ENCODE measurements around the gene B4GALT1. TPM values are rescaled to one million over a fixed set of nuclear protein-coding genes. Genes with fewer than 3 reads are reported as not detected.

B4GALT1 gene
- total RNA-seq, 1 experiment from 2014 or later: 19.1 TPM

GRCh38 chr9:33178972-33179697 is 12.0 kb upstream of the B4GALT1 start:
- TF ChIP-seq ERG (CRISPR knock-in tag; IDR thresholded peaks at IDR 0.05) (no peak), FOXJ3 (CRISPR knock-in tag; IDR thresholded peaks at IDR 0.05; ENCODE audit: borderline replicate concordance) (no peak), ATF2 (CRISPR knock-in tag; IDR thresholded peaks at IDR 0.05; ENCODE audit: borderline replicate concordance, low read depth) (no peak), HMGXB4 (CRISPR knock-in tag; IDR thresholded peaks at IDR 0.05) (no peak), SP1 (CRISPR knock-in tag; conservative IDR thresholded peaks at IDR 0.05) (no peak), TCF7 (CRISPR knock-in tag; IDR thresholded peaks at IDR 0.05; ENCODE audit: low read depth) (no peak), ZSCAN18 (CRISPR knock-in tag; IDR thresholded peaks at IDR 0.05) (no peak), E2F5 (CRISPR knock-in tag; IDR thresholded peaks at IDR 0.05) (no peak), GRHL2 (CRISPR knock-in tag; IDR thresholded peaks at IDR 0.05; ENCODE audit: insufficient replicate concordance, severe bottlenecking) (no peak), NFATC4 (CRISPR knock-in tag; IDR thresholded peaks at IDR 0.05) (no peak), ZNF396 (CRISPR knock-in tag; IDR thresholded peaks at IDR 0.05; ENCODE audit: borderline replicate concordance) (no peak), USF2 (CRISPR knock-in tag; IDR thresholded peaks at IDR 0.05) (no peak), MLX (CRISPR knock-in tag; IDR thresholded peaks at IDR 0.05) (no peak), GTF2I (CRISPR knock-in tag; conservative IDR thresholded peaks at IDR 0.05) (no peak)
- Mint-ChIP-seq H3K4me3 (no peak overlapping the region), H3K4me1 (peaks cover under 1% of the 10 kb centered on the region; the same call in 1 of the 2 replicates), H3K9me3 (no peaks in the 10 kb centered on the region), H3K36me3 (no peaks in the 10 kb centered on the region), H3K27me3 (ENCODE audit: low read depth) (peaks cover 3% of the 10 kb centered on the region), H3K27ac (no peak overlapping the region)
- ATAC-seq (no peak), DNase-seq (ENCODE audit: low spot score) (no peak)
- ChIA-PET CTCF (interaction anchor here (0.8 kb wide), 1 partner anchor 9 kb away, joined by 3 read pairs; no protein-coding TSS in a partner anchor), POLR2A (no interaction called here)

- H3K4me1 Mint-ChIP-seq: no peaks in the 10 kb centered on the region
- no peak for DNase-seq (ENCODE audit: low spot score)
- ChIA-PET POLR2A (no interaction called here), CTCF (interaction anchor here (0.6 kb wide), 1 partner anchor 21 kb away, joined by 3 read pairs; no protein-coding TSS in a partner anchor)
- H3K27me3 Mint-ChIP-seq (ENCODE audit: low read depth): peaks cover 3% of the 10 kb centered on the region; the same call in 1 of the 2 replicates
- H3K27ac Mint-ChIP-seq: no peak overlapping the region
- no peak overlapping the region for H3K4me3 Mint-ChIP-seq
- ATAC-seq: no peak
- H3K9me3 Mint-ChIP-seq: no peaks in the 10 kb centered on the region
- no peaks in the 10 kb centered on the region for H3K36me3 Mint-ChIP-seq
- TF ChIP-seq E2F1 (CRISPR knock-in tag; IDR thresholded peaks at IDR 0.05) (no peak), ELF4 (CRISPR knock-in tag; IDR thresholded peaks at IDR 0.05; ENCODE audit: low read depth) (no peak), MXD4 (CRISPR knock-in tag; IDR thresholded peaks at IDR 0.05; ENCODE audit: borderline replicate concordance) (no peak), IRF2 (CRISPR knock-in tag; IDR thresholded peaks at IDR 0.05; ENCODE audit: borderline replicate concordance, low read depth) (no peak), ERG (CRISPR knock-in tag; IDR thresholded peaks at IDR 0.05) (no peak), MAX (CRISPR knock-in tag; IDR thresholded peaks at IDR 0.05) (no peak), NR2C2 (CRISPR knock-in tag; IDR thresholded peaks at IDR 0.05) (no peak), PRRX2 (CRISPR knock-in tag; IDR thresholded peaks at IDR 0.05) (no peak), ZNF121 (CRISPR knock-in tag; IDR thresholded peaks at IDR 0.05) (no peak), ESRRA (CRISPR knock-in tag; IDR thresholded peaks at IDR 0.05; ENCODE audit: borderline replicate concordance) (no peak)
These were observed 10.5 kb upstream of the B4GALT1 start for GRCh38 chr9:33177639-33178038.

All from WTC11 (cell line).